GM18868 (cell line): ENCODE measurements around the gene DTNBP1.
"Not testable (repeated sequence)": the region's sequence is repeated elsewhere in the genome, so short reads cannot be mapped to it uniquely, and the experiment has no call there.

Source experiments
- ATAC-seq: cut with Tn5 transposase; IDR thresholded peaks from one replicate; pipeline ENCODE4 v1.9.1; 2021; ENCODE audit warnings: mild to moderate bottlenecking, moderate library complexity; ENCODE audit not compliant: unreplicated experiment

DTNBP1 gene

DNA sequence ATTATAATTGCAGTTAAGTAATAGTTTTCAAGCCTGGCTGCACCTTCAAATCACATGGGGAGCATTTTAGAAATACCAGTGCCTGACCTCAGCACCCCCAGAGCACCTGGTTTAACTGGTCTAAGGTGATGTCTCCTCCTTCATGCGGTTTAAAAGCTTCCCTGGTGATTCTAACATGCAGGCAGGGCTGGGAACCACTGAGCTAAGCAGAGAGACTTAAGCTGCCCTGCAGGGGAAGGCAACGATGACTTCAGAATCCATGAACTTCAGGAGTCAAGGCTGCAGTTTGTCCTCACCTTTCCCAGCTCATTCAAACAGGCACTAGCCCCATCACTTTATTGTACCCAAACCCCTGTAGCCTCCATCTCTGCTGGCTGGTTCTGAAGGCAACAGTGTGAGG lies 6.1 kb upstream of the DTNBP1 start:
- ATAC-seq: no peak

DNA sequence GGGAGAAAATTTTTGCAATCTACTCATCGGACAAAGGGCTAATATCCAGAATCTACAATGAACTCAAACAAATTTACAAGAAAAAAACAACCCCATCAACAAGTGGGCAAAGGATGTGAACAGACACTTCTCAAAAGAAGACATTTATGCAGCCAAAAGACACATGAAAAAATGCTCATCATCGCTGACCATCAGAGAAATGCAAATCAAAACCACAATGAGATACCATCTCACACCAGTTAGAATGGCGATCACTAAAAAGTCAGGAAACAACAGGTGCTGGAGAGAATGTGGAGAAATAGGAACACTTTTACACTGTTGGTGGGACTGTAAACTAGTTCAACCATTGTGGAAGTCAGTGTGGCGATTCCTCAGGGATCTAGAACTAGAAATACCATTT lies 4.1 kb upstream of the DTNBP1 start:
- not testable (repeated sequence) for ATAC-seq

DNA sequence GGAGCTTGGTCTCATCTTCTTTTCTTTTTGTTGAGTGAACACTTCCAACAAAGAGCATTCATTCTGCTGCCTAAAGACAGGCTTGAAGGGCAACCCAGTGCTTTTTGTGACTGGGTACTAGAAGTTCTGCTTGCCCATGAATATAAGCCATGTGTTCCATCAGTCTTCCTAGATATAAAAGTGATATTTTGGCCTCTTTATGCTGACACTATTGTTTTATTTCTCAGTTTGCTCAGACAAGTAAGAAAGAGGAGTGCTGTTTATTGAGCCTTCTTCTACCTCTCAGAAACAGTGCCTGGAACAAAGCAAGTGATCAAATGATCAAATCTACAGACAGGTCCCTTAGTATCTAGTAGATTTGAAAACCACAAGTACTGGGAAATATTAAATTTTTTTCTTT lies 2.4 kb upstream of the DTNBP1 start:
- ATAC-seq: no peak

DNA sequence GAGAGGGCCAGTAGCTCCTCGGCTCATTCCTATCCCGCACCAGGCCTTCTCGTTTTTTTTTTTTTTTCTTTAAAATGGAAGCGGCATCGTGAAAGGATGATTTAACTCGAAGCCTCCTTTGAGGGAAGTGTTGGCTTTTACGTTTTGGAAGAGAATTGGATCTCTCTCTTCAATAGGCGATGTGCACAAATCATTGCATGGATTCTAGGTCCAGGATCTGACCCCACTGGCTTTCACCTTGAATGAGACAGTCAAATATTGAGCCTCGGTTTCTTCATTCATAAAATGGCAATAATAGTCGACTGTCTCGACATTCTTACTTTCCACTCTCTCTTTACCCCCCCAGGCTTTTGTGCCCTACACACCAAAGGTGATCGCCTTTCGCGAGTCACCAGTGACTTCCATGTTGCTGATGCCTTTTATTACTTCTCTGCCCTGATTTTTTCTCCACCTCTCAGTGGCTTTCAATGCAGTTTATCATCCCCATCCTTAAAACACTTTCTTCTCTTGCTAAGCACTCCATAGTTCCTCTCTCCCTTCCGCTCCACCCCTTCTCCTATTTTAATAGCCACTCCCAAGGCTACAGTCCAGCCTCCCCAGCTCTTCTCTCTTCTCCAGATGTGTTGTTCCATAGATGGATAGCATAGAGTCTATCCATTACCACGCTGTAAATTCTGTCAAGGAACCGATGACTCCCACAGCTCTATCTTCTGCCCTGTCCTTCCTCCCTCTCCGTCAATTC lies 473 bp upstream of the DTNBP1 start:
- ATAC-seq: no peak

DNA sequence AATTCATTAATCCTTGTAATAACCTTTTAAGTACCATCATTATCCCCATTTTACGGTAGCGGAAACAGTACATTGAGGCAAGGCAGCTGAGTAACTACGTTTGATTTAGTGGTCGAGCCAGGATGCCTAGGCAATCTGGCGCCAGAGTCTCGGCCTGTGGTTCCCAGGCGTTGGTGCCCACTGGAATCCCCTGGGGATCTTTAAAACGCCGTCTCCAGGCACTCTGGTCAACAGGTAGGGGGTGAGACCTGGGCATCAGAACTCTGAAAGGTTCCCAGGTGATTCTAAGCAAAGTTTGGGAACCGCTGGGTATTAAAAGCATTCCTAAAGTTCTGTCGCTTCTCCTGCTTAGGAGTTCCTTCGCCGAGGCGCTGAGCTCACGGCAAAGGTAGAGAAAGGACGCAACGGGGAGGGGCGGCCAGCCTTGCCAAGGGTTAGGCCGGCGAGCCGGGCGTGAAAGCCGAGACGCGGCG lies 939 bp downstream of the DTNBP1 start:
- ATAC-seq: no peak

DNA sequence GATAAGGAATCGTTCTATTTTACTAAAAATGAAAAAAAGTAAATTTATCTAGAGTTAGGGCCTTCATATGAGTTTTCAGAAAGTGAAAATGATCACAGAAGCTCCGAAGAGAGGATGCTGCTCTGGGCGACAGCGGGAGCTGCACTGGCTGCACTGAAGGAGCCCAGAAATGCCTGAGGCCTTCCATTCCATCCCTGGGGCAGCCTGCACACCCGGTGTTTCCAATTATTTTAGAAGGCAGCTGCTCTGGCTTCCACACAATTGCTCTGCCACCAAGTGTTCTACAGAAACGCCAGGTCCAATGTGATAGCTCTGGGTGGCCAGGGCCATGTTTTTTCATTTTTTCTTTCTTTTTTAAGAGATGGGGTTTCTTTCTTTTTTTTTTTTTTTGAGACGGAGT lies 3.6 kb downstream of the DTNBP1 start:
- no peak for ATAC-seq

DNA sequence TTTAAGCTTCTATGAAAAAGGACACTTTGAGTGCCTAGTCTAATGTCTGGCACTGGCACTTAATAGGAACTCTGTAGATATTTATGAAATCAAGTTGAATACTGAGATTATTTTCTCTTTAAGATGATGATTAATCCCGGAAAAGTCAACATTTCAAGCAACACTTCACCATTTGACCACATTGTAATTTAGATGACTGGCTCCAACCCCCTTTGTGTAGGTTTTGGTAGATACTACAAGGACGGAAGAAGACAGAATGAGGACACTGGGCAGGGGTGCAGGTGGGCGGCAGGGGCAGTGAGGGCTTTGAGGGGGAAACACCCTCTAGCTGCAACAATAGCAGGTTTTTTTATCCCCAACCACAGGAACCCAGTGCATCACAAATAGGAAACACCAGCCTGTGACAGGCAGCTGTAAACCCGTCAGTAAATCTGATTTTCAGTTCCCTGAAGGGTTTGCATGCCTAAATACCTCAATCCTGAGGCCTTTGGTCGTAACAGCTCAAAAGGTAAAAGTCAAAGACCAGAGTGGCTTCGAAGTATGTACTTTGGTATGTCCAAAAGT lies 4.6 kb downstream of the DTNBP1 start:
- ATAC-seq: no peak

DNA sequence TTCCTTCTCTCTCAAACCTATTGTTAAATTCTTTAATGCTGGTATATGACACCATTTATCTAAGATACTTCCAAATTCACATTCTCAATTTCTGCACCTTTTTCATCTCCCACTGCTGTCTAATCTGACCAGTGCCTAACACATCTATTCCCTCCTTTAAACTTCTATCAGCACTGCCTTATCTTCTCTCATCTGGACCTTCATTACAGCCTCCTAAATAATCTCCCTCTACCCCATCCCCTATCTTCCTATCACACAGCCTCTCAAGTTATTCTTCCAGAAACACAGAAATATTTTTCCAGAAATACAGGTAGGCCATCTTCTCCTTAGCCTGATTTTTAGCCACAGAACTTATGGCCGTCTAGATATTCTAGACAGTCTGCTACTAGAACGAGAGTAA lies 5.5 kb downstream of the DTNBP1 start:
- no peak for ATAC-seq

DNA sequence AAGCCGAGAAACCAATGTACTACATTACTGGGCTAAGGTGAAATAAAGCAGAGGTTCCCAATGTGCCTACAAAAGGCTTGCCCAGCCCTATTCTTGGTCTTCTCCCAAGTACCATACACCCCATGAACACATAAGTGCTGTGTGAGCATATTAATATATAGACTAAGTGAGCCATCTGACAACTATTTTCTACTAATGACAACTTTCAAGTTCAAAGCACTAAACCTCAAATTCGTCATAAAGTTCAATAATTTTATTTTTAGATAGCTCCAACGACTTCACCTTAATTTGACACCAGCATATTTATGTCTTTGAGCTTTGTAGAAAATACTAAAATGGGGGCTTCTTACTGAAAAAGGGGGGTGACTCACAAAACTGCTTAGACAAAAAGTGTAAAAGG lies 6.7 kb downstream of the DTNBP1 start:
- ATAC-seq: no peak

DNA sequence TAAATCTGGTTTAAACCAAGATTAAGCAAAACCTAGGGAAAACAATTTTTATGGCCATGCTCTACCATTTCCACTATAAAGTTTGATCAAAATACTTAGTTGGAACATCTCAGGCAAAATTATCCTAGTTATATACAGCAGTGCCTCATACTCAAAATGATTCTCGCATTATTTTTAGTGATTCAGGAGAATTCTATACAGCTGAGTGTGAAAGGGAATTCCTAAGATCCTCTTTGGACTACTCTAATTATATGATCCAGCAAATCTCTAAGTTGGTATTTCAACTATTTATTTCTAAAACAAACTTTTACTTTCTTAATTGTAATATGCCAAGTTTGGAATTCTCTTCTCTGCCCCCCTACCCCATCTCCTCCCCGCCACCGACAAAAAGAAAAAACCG lies 8.6 kb downstream of the DTNBP1 start:
- no peak for ATAC-seq

DNA sequence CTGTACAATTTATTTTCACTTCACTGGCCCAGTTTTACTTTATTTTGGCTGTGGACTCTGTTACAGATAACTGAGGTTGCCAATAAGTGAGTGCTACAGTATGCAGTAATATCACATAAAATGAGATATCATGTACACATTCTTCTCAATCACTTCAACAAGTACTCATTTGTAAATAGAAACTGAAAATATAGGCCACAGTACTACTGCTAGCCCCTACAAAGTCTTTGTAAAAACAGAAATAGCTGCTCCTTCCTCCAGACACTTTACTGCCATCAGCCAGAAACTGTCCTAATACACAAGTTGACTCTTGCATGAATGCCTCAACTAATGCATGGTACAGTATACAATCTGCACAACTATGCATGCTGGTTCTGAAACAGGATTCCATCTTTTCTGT lies 9.2 kb downstream of the DTNBP1 start:
- ATAC-seq: no peak

DNA sequence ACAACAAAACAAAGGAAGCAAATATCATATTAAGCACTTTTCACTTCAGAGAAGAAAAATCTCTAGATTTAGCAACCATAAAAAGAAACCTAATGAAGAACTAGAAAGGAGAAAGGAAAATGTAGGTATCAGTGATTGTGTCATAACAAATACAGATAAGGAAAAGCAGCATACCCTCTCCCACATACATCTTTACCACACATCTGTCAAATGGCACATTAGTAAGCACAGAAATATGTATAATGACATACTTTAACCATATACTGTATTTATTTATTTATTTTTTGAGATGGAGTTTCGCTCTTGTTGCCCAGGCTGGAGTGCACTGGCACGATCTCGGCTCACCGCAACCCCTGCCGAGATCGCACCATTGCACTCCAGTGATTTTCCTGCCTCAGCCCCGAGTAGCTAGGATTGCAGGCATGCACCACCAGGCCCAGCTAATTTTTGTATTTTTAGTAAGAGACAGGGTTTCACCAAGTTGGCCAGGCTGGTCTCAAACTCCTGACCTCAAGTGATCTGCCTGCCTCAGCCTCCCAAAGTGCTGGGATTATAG lies 12.7 kb downstream of the DTNBP1 start:
- ATAC-seq: not testable (repeated sequence)

DNA sequence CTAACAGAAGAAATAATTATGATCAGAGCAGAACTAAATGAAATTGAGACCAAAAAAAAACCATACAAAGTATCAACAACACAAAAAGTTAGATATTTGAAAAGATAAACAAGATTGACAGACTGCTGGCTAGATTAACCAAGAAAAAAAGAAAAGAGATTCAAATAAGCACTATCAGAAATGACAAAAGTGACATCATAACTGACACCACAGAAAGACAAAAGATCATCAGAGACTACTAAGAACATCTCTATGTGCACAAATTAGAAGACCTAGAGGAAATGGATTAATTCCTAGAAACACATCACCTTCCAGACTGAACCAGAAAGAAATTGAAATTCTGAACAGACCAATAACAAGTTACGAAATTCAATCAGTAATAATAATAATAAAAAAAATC lies 17.9 kb downstream of the DTNBP1 start:
- no peak for ATAC-seq

DNA sequence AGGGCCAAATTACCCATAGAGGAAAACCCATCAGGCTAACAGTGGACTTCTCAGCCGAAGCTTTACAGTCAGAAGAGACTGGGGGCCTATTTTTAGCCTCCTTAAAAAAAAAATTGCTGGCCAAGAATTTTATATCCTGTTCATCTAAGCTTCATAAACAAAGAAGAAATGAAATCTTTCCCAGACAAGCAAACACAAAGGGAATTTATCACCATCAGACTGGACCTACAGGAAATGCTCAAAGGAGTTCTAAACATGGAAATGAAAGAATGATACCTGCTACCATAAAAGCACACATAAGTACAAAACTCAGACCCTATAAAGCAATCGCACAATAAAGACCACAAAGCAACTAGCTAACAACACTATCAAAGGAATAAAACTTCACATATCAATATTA lies 19.3 kb downstream of the DTNBP1 start:
- no peak for ATAC-seq

DNA sequence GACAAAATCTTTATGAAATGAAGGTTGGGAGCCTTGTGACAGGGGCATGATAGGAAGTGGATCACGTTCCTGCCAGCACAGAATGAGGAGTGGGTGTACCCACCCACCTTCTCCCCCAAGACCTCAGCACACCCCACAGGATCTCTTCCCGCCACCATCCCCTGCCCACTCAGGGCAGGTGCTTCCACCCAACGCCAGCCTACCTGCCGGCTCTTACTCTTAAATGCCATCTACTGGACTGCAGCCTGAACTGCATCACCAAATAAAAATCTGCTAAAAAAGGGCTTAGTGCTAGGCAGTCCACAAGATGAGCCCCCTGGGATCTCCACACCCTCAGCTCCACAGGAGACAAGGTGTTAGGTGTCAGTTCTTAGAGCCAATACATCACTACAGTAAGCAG lies 20.6 kb downstream of the DTNBP1 start:
- ATAC-seq: no peak

DNA sequence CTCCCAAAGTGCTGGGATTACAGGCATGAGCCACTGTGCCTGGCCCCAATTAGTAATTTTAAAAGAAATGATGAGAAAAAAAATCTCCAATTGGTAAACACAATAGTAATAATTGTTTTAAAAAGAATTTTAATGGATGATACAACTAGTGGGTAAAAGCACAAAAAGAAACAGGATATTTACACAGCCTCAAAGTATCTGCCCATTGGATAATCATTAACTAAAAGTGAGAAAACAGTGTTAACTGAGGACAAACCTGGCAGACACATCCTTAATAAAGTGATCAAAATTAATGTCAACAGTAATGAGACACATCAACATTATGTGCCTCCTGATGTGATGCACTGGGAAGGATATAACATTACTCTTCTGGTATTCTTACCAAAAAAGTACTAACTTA lies 24.5 kb downstream of the DTNBP1 start:
- no peak for ATAC-seq

DNA sequence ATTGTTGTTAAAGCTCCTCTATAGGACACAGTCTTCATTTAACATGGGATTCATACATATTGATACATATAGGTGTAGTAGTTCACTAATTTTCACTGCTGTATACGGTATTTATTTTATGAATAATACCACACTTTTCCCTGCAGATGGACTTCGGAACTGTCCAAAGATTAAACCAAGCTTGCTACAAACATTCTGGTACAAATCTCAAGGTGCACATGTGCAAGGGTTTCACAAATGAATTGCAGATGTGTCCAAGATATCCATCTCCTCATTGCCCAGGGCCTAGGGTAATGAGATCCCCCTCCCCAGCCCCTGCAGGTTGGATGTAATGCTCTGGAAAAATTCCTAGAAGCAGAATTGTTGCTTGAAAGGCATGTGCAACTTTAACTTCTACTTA lies 31.4 kb downstream of the DTNBP1 start:
- ATAC-seq: no peak

DNA sequence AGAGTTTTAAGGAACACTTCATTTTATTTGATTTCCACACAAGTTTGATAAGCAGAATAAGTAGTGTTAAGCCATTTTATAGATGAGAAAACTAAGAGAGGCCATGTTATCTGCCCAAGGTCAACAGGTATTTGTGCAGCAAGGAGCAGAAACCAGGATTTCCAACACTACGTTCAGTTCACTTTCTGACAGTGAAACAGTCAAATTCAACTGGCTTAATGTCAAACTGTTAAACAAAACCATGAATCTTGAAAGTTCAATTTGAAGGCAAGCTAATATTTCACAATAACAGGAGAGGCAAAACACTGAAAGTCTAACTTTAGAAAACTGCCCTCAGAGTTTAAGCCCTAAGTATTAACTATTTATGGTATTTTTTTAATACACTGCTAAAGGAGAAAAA lies 32.6 kb downstream of the DTNBP1 start:
- ATAC-seq: no peak

DNA sequence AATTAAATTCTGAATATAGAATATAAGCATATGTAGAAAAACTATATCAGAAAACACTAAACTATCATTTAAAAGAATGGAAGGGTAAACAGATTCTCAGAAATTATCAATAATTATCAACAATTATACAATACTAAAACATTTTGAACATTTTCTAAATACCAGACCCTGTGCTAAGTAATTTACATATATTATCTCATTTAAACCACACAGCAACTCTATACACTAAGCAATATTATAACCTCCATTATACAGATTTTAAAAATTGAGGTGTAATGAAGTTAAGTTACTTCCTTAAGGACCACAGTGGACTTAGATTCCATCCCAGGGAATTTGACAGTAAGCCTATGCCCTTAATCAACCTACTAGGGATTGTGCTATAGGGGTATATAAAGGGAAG lies 33.3 kb downstream of the DTNBP1 start:
- no peak for ATAC-seq

DNA sequence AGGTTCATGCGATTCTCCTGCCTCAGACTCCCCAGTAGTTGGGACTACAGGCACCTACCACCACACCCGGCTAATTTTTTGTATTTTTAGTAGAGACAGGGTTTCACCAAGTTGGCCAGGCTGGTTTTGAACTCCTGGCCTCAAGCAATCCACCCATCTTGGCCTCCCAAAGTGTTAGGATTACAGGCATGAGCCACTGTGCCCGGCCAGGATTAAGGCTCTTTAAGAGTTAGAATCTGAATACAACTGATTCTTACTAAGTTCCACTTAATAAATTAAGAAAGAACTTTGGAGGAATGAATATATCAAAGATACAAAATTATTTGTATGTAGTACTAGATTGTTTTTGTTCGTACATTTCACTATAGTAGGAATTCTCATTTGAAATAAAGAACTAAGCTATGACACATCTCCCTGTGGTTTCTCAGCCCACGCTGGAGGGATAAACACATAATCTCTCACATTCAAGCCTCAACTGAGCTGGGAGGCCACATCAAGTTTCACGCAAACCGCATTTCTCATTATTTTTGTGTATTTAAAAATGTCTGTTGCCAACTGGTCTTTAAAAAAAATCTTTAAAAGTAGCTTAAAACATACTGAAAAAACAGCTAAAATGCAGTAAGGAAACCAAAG lies 34.2 kb downstream of the DTNBP1 start:
- ATAC-seq: no peak

DNA sequence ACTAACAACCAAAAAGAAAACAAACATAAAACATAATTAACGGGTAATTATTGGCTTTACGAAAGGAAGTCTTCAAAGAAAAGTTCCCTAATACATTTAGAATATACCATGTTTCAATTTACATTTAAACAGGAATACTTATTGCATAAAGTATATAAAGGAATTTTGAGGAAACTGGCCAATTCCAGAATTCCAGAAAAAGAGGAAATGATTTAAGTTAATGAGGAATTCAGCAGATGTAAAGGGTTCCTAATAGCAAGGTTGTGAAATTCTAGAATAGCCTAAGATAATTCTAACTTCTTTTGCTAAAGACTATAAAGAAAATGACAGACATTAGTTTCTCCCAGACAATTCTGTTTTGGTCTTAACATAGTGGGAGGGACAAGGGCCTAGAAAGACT lies 35.0 kb downstream of the DTNBP1 start:
- no peak for ATAC-seq
